HG03432 (cell line): ENCODE results near the gene LTK.
A peak's percentile ranks its signal among the peaks of the same experiment; 100 is the strongest.

Experiments used
- ATAC-seq: cut with Tn5 transposase; IDR thresholded peaks from one replicate; pipeline ENCODE4 v1.9.1; 2021; ENCODE audit warnings: mild to moderate bottlenecking, moderate library complexity; ENCODE audit not compliant: unreplicated experiment

LTK gene

DNA sequence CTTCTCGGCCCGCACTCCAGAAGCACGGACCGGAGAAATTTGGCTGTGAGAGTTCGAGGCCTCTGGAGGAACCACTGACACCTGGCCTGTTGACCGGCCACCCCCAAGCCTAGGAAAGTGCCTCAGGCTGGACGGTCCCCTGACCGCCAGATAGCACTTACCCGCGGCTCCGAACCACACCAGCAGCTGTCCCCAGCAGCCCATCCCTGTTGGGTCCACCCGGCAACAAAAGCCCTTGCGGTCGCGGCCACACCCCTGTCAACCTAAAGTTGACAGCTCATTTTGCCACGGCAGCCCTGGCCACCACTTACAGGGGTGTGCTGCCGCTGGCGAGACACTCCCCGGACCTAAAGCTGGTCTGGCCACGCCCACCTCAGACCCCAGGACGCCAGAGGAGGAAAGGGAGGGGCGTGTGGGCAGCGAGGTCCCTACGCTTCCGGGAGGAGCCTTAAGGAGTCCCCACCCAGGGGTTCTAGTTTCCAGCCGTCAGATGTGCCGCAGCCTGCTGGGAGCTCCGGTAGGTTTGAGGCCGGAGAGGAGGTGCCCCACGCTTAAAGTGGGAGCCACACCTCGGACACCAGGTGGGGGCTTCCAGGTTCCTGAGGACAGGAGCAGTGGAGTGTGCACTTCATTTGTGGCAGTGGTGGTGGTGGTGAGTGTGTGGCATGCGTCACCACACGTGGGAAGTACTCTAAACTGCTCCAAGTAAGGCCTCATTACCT is at the start of gene LTK:
TSS of gene LTK (minus strand) at position 322 of the 722 bp plus-strand sequence. CDS start at position 204, 118 bp downstream.
- no peak for ATAC-seq

GRCh38 chr15:41562784-41563198 is 49.2 kb upstream of the LTK start:
- no peak for ATAC-seq

GRCh38 chr15:41562244-41562643 is 48.6 kb upstream of the LTK start:
- ATAC-seq, result no peak

DNA sequence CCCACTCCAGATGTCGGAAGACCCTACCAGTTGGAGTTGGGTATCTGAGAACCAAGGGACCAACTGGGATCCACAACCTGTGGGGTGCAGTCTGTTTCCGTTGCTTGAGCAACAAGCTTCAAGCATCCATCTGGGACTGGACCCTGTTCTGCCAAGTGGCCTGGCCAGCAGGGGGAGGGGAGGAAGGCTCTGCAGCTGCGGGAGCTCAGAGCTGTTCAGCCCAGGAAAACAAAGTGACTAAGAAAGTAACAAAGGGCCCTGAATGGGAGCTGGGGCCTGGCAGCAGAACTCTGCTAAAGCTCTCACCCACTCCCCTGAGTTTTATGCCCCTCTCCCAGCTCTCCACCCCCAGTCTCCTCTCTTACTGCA is 48.1 kb upstream of the LTK start:
- no peak for ATAC-seq

GRCh38 chr15:41561104-41561776 is 47.6 kb upstream of the LTK start:
- ATAC-seq, result no peak

- no peak for ATAC-seq
Measured at GRCh38 chr15:41560572-41560874, 46.9 kb upstream of the LTK start.

DNA sequence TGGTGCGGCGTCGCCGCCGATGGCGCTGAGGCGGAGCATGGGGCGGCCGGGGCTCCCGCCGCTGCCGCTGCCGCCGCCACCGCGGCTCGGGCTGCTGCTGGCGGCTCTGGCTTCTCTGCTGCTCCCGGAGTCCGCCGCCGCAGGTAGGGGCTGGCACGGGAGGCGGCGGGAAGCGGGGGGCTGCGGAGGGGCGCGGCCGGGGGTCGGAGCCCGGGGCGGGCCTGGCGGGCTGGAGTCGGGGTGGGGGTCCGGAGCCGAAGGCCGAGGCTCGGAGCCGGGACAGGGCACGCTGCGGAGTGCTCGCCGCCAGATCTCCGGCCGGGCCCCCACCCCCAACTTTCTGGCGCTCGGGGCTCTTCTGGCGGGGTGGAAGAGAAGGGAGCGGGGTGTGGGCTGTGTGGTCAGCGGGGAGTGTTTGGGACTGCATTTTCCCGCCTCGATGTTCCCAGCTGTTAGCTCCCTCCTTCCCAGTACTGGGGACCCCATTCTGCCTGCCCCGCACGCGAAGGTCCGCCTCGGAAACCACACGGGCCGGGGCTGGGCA is 45.7 kb upstream of the LTK start:
- no peak for ATAC-seq

DNA sequence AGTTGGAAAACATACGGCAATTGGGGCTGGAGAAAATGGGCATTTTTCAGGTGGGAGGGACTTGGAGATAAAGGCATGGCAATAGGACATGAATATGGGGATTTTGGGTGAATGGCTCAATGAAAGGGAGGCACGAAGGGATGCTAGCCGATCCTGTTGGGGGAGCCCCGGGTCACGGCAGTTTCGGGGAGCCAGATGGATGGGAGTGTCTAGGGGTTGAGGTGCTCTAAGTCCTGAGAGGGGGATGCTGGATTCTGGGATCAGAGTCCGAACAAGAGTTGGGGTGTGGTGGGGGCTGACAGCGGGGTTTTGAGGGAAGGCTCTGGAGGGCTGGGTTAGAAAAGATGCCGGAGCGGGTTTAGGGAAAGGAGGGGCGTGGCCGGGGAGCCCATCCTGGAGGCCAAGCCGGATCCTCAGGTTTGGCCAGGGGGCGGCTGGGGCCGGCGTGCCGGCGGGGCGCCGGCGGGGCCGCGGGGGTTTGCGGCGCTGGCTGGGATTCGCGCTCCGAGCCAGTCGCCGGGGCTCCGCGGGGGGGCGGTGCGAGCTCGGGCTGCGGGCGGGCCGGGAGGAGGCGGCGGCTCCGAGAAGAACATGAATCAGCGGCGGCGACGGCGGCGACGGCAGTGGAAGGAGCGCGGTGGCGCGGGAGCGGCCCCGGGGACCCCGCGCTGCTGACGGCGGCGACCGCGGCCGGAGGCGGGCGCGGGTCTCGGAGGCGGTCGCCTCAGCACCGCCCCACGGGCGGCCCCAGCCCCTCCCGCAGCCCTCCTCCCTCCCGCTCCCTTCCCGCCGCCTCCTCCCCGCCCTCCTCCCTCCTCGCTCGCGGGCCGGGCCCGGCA is 45.0 kb upstream of the LTK start, which contains the start of gene TYRO3:
TSS of gene TYRO3 (plus strand) at position 813 of the 839 bp plus-strand sequence. CDS start 46 bp downstream, outside the sequence.
- no peak for ATAC-seq

DNA sequence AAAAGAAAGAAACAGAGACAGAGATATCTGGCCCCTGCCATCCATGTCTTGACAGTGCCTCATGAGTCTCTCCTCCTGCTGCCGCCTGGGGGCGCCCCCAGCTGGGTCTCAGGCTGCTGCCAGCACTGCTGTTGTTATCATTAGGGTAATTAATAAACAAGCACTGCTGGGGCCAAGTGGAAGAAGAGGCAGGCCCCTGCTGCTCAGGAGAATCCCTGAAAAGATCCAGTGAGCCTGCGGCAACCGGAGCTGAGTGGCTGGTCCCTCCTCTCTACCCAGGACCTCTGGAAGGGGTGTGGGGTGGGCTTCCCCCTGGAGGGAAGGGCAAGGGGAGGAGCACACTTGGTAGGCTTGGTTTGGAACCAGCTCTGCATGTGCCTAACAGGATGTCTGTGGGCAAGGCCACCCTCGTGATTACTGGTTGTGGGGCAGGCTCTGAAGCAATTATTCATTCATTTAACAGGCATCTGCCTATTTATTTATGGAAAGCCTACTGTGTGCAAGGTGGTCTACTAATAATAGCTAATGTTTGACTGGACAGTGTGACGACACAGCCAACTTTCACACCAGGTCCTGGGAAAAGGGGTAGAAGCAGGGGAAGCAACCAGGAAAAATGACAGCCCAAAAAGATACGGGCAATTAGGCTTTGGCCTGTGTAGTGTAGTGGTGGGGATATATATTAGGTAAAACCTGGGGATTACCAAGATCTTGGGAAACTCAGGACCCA is 44.2 kb upstream of the LTK start:
- peak; percentile 57 for ATAC-seq

- no peak for ATAC-seq
Measured at GRCh38 chr15:41556677-41557076, 43.0 kb upstream of the LTK start.

- no peak for ATAC-seq
Measured at GRCh38 chr15:41554915-41555314, 41.3 kb upstream of the LTK start.

- no peak for ATAC-seq
Measured at GRCh38 chr15:41554343-41554742, 40.7 kb upstream of the LTK start.

GRCh38 chr15:41553731-41554130 is 40.1 kb upstream of the LTK start:
- ATAC-seq, result no peak

DNA sequence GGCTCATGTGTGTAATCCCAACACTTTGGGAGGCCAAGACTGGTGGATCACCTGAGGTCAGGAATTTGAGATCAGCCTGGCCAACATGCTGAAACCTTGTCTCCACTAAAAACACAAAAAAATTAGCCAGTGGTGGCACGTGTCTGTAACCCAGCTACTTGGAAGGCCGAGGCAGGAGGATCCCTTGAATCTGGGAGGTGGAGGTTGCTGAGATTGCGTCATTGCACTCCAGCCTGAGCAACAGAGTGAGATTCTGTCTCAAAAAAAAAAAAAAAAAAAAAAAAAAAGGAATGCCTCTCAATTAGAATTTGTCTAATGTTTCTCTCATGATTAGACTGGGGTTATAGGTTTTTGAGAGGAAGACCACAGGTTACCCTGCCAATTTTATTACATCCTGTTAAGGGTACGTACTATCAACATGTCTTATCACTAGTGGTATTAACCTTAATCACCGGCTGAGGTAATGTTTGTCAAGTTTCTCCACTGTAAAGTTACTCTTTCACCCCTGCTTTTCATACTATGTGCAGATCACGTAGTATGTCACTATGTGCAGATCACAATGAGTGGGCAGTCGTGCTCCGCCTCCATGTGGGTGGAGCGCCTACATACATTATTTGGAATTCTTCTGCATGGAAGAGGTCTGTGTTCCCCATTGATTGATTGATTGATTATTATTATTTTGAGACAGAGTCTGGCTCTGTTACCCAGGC is 36.6 kb upstream of the LTK start:
- ATAC-seq, result no peak

DNA sequence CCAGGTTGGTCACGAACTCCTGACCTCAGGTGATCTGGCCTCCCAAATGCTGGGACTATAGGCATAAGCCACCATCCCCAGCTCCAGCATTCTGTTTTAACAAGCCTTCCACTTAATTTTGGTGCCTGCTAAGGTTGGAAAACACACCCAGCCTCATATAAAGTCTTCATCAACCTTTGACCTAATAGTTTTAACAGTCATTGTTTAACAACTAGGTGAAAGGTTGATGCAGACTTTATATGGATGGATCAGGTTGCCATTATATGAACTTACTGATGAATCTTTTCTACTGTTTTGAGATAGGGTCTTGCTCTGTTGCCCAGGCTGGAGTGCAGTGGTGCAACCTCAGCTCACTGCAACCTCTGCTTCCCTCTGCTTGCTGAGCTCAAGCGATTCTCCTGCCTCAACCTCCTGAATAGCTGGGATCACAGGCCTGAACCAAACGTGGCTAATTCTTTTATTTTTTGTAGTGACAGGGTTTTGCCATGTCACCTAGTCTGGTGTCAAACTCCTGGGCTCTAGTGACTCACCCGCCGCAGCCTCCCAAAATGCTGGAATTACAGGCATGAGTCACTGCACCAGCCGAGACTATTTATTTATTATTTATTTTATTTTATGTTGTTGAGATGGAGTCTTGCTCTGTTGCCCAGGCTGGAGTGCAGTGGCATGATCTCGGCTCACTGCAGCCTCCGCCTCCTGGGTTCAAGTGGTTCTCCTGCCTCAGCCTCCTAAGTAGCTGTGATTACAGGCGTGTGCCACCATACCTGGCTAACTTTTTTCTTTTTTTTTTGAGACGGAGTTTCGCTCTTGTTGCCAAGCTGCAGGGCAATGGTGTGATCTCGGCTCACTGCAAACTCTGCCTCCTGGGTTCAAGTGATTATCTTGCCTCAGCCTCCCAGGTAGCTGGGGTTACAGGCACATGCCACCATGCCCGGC is 33.5 kb upstream of the LTK start:
- ATAC-seq, result no peak

GRCh38 chr15:41545218-41545617 is 31.6 kb upstream of the LTK start:
- ATAC-seq, result no peak

GRCh38 chr15:41544650-41545015 is 31.0 kb upstream of the LTK start:
- ATAC-seq, result no peak

- ATAC-seq, result no peak
Measured at GRCh38 chr15:41543521-41543870, 29.9 kb upstream of the LTK start.

DNA sequence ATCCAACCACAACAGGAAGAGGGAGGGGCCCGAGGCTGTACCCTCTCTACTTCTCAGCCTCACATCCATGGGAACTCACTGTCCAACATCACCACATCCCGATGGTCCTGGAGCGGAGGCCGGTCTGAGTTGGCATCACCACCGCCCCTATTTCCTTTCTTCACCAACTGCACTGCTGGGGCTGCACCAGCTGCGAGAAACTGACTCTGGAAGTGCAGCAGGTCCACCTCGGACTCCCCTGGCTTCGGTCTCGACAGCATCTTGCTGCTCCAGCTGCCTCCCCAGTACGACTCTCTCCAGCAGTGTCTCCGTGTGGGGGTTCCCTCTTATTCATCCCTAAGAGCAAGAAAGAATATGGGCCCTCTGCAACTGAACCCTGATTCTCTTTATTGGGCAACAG is 23.2 kb upstream of the LTK start:
- ATAC-seq, result no peak
